Epithelial cell of prostate (primary cell): ENCODE data around the gene SYK.

ENCODE experiments used
- DNase-seq: peaks from one replicate; pipeline ENCODE4 v3.0.0-alpha.2; 2011; ENCODE audit warnings: low read depth, low spot score
- H3K27ac ChIP-seq: fragments of 450-650 bp; 2 replicates; pipeline ENCODE4 v1.5.1; 2017; ENCODE audit warnings: mild to moderate bottlenecking

The SYK gene

DNA sequence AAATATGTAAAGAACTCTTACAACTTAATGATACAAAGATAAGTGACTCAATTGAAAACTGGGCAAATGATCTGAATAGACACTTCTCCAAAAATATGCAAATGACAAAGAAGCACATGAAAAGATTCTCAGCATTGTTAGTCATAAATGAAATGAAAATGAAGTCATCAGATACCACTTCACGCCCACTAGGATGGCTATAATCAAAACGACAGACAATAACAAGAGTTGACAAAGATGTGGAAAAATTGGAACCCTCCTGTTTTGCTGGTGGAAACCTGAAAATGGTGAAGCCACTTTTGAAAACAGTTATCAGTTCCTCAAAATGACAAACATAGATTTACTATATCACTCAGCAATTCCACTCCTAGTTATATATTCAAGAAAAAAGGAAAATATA is 7.9 kb upstream of the SYK start:
- no peak overlapping the region for H3K27ac ChIP-seq
- no peak for DNase-seq

DNA sequence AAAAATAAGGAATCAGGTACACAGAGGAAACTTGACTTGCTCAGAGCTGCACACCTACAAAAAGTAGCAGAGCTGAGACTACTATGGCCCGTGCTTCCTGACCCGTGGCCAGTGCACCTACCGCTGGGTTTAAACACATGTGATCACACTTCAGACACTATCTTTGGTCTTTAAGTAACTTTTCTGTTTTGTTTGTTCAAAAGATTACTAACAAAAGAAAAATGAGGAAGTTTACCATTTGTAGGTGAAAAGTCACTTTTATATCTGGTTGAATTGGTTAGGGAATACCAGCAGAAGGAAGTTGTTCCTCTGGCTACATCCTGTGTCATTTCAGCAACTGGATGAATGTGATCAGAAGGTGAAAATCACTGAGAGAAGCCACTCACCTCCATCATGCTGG is 6.5 kb upstream of the SYK start:
- no peak for DNase-seq
- H3K27ac ChIP-seq, result peak overlapping the region; percentile 1

DNA sequence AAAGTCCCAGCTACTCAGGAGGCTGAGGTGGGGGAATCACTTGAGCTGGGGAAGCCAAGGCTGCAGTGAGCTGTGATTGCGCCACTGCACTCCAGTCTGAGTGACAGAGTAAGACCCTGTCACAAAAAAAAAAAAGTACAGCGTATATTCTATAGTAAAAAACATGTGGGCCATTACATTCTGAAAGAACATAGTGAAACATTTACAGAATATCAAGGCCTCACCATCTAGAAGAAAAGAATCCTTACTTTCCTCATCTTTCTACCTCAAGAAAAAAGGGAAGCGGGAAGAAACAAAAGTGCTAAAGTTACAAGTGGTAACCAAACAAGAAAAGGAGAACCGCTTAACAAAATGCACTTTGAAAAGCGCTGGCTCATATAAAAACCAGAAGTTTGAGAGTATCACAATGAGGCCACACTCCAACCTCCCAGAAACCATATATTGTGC is 5.7 kb upstream of the SYK start:
- H3K27ac ChIP-seq, result no peak overlapping the region

DNA sequence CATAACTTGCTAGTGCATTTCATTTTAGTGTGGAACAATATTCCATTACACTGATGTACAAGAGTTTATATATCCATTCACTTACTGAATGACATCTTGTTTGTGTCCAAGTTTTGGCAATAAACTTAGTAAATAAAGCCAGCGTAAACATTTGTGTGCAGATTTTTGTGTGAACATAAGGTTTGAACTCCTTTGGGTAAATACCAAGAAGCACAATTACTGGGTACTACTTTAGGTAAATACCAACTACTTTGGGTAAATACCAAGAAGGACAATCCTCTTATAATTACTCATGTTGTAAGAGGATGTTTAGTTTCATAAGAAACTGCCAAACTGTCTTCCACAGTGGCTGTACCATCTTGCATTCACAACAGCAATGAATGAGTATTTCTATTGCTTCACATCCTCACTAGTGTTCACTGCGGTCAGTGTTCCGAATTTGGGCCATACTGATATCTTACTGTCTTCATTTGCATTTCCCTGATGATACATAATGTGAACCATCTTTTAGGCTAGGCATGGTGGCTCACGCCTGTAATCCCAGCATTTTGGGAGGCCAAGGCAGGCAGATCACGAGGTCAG is 2.3 kb upstream of the SYK start:
- H3K27ac ChIP-seq, result no peak overlapping the region

More for the DNA sequence above, 5.7 kb upstream of the SYK start:
- DNase-seq, result no peak

DNA sequence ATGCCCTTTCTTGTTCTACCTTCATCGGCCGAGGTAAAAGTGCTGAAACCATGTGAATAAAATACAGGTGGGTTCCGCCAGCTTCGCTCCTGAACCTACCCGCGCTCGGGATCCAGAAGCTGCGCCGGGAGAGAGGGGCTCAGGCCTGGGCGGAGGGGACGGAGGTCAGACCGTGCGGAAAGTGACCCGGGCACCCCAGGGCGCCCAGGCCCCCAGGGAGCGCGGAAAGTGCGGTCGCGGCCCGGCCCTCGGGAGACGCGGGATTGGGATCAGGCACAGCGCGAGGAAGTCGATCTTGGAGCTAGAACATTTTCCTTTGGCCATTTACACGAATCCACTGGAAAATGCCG is 329 bp downstream of the SYK start:
- DNase-seq, result no peak
- H3K27ac ChIP-seq, result peak overlapping the region; percentile 56

More for the DNA sequence above, 2.3 kb upstream of the SYK start:
- DNase-seq, result no peak

DNA sequence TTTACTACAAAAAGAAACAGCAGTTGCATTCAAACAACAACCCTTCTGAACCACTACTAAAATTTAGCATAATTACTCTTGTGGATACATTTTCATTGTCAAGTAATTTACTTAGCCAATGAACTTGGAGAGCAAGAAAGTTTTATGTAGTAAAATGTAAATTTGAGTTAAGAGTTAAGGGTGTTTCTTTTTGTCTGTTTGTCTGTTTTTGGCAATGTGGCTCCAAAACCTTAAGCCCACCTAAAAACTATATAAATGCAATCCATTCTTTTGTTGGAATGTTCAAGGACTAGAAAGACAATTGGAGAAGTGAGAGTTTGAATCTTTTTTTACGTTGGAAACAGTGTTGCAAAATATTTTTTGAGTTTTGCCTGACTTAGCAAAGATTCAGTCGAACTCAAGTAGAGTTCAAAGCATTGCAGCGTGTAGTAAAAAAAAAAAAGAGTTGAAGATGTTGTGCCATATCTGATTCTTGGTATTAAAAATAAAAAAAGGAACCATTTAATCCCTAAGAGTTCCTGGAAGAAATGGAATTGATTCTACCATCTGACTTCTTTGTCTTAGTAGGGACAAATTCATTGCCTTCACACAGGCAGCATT is 867 bp downstream of the SYK start:
- peak overlapping the region; percentile 56 for H3K27ac ChIP-seq
- DNase-seq, result no peak

DNA sequence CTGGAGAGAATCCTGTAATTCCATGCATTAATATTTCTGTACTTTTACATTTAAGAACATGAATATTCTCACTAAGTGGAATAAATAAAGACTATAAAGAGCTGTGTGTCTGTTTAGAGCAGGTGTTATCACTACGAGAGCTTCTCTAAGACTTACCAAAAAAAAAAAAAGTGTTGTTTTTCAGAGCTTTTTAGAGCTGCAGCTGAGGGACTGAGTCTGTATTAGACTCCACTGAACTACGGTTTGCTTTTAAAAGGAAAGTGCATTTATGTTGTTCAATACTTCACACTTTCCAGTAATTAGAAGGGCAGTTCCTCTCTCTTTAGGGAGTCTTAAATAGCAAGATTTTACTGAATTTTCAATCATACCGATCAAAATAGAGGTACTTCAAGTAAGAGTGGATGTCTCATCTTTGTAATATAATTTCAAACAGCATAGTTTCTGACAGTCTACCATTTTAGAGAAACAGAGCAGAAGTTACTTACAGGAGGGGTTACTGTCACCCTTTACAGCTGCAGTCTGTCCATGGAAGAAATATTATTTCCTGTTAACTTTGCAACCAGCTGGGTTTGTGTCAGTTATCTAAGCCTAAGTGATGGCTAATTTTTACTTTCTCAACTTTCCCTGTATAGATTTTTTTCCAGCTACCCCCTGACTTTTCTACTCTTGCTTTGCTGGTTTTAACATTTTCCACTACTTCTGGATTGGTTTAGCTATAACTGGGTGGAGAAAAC is 2.4 kb downstream of the SYK start:
- no peak overlapping the region for H3K27ac ChIP-seq
- no peak for DNase-seq

DNA sequence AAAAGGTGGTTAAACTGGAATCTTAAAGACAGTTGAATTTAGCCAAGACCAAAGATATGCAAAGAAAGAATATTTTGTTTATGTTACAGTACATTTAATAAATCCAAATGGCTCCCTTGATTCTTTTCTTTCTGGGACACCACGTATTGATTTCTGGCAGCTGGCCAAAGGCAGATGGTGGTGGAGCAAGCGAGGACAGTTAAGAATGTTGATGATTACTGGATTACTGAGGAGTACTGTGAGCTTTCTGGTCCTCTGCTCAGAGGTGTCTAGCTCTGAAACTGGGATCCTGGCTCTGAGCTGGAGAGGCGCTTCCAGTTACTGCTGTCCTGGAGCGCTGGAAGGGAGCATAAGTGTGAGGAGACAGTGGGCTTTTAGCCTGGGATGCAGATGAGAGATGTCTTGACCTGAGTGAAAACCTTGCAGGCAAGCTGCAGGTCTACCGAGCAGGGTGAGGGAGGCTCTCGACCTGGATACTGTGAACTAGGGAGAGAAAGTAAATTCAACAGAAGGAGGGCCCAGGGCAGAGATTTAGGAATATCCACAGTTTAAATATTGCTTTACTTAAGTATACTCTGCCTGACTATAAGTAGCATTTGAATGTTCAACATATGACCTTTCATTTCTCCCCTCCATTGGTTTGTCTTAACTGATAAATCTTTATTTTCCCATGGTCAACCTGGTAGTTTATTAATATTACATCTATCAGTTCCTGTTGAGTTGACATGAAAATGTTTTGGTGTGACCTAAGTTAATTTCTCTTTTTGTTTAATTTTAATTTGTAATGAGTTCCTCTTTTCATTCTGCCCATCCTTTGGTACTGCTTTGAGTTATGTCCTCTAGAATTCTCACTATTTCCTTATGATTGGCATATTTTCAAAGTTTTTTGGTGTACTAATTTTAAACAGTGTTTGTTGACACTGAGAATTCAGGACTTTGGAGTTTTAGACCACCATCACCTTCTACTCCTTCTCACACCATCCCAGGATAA is 3.7 kb downstream of the SYK start:
- no peak overlapping the region for H3K27ac ChIP-seq

DNA sequence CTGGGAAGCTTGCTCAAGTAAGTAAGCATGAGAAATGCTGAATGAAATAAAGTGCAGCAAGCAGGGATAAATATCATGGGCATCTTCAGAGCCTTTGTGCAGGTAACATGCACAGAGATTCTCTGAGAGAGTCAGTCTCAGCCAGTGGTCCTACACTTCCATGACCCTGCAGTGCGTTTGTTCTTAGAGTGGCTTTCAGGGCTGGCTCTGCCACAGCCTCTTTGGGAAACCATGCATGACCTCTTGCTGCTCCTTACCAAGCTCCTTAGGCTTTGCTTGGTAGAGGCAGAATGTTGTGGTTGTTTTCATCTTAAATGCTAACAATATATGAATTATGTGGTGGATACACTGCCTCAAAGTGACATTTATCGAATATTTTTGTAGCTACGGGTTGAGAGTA is 5.4 kb downstream of the SYK start:
- DNase-seq, result no peak
- no peak overlapping the region for H3K27ac ChIP-seq

More for the DNA sequence above, 3.7 kb downstream of the SYK start:
- no peak for DNase-seq

DNA sequence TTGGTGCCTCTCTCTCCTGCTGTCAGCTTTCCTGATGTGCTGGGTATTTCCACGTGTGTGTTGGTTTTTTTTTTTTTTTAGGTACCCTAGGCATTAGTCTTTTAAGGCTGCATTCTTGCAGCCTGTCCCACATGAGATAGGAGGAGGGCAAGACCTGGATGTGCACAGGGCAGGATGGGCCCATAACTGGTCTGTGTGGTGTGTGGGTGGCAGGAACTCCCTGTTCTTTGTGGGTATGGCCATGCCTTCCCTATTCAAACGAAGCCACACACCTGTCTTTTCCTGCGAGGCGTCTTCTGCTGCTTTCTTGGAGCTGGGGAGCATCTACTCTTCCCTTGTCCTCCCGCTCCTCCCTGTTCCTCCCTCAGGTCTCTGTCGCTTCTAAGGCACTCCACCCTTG is 6.8 kb downstream of the SYK start:
- H3K27ac ChIP-seq, result no peak overlapping the region
- DNase-seq, result no peak

DNA sequence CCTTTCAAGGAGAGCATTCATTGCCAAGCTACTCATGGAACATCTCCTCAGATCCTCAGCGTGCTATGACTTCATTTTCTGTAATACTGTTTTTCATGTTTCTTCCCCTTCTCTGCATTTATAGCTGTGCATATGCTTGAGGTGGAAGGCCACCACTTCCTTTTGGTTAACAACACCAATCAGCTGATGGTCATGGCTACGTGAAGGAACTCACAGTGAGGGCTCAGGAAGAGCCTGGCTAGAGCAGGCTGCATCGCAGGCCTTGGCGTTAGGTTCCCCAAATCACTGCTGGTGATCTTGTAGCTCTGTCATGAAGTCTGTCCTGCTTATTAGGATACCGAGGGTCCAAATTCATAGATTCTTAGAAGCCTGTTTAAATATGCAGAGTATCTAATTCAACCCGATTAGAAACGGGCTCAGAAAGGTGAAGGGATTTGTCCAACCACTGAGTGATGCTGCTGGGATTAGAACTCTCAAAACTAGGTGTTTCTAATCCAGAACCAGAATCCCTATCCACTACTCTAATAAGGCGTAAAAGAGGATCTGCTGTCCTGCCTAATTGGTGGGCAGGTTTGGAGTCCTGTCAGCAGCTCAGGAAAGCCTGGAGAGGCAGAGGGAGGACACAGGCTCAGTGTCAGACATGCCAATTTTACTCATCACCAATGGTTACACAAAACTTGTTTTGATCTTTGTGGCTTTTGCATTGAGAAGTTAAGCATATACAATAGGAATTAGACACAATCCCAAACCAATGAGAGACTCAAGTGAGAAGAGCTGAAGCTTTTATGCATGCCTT is 7.5 kb downstream of the SYK start:
- H3K27ac ChIP-seq, result no peak overlapping the region
- no peak for DNase-seq

DNA sequence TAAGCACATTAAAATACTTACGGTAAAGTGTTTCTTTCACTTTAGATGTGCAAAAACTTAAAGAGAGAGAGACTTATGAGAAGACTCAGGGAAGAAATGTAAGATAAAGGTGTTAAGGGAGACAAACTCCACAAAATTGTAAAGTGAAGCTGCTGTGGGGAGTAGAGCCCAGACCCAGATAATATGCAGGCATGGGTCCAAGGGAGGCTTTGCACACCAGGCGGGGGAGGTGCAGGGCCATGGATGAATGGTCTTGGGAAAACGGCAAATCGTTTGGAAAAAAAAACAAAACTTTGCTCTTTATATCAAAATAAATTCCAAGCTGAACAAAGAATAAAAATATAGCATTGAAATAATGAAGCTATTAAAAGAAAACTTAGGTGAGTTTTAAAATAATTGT is 9.1 kb downstream of the SYK start:
- no peak for DNase-seq
- H3K27ac ChIP-seq, result peak overlapping the region; percentile 40

DNA sequence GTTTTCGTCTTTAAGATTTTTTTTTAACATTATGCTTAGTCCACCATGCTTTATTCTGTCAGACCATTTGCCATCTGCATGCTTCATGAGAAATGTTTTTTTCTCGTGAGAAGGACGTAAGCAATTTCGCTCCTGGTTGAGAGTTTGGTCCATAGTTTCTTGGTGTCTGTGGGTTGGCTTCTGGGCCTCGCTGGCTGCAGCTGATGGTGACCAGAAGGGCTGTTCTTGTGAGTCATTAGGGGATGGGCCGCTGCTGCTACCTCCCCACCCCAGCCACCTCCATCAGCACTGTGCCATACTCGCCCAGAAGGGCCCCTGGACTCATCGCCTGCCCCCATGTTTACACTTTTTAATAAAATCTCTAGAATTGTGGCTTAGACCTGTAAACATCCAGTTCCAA is 11.4 kb downstream of the SYK start:
- H3K27ac ChIP-seq, result no peak overlapping the region
- DNase-seq, result no peak

DNA sequence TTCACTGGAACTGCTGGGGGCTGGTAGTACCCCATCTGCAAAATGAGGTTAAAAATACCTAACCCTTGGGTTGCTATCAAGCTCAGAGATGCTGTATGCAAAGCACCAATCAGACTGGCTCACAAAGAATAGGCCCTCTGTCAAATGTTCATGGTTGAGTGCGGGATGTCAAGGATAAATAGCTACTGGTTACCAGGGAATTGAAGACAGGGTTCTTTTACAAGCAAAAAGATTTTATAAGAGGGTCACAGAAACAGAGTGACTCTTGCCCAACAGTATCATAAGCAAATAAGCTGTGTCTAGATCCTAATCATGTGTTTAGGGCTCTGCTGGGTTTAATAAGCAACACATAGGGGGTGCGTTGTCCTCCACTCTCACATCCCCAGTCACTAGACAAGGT is 11.9 kb downstream of the SYK start:
- H3K27ac ChIP-seq, result no peak overlapping the region
- no peak for DNase-seq

DNA sequence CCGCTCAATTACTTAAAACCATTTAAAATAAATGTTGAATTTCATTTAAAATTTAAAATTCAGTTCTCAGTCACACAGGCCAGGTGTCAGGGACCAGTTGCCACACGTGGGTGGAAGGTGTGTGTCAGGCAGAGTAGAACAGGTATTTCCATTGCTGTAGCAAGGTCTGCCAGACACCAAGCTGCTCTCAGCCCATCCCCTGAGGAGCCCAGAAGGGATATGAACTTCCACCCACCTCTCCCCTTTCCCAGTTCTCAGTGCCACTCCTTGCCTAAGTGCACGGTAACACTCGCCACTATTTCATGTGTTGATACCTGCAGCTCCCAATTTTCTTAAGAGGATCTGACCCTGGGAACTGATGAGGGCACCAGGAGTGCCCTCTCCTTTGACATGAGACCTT is 12.7 kb downstream of the SYK start:
- no peak overlapping the region for H3K27ac ChIP-seq
- DNase-seq, result no peak

DNA sequence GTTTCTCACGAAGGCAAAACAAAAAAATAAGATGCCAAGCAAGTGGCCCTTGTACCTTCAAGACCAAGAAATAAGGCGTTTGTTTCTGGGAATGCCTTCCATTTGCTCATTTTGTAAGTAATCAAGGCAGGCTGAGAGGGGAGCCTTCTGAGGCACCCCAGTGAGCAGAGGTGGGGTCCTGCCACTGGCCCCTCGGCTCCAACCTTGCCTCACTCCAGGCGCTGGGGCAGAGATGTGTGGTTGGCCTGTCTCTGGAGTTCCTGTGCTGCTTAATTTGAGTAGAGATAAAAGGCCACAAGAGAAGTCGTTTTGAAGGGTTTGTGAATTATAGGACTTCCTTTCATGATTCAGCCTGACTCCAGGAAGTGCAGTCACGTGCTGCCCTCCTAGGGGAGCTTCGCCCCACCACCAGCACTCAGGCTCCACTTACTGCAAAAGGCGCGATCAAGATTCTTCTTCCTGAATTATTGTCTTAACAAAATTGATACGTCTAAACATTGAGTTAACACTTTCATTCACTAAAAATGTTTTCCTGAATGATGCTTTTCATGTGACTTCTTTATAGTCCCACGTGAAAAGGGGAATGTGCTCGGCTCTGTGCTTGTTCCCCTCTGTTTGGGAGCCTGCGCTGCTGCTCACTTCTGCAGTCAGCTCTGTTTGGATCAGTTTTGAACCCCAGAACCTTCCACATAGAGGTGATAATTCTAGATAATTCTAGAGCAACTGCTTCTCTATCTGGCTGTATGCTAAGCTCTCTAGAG is 13.7 kb downstream of the SYK start:
- no peak overlapping the region for H3K27ac ChIP-seq

DNA sequence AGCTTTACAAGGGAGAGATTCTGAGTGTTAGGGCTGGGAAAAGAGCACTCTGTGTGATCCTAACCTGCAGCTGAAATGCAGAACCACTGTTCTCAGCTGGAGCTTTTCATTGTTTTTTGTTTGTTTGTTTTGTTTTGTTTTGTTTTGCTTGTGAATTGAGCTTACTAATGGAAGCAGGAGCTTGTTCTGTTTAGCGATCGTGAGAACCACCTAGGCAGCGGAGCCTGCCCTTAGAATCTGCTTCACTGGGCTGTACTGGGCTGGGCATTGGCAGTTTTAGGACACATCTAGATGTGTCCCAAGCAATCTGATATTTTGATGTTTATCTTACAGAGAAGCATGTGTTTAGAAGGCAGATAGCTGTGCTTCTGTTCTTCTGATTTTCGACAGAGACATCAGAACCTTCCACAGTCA is 14.3 kb downstream of the SYK start:
- H3K27ac ChIP-seq, result no peak overlapping the region
- no peak for DNase-seq

More for the DNA sequence above, 13.7 kb downstream of the SYK start:
- DNase-seq, result no peak

DNA sequence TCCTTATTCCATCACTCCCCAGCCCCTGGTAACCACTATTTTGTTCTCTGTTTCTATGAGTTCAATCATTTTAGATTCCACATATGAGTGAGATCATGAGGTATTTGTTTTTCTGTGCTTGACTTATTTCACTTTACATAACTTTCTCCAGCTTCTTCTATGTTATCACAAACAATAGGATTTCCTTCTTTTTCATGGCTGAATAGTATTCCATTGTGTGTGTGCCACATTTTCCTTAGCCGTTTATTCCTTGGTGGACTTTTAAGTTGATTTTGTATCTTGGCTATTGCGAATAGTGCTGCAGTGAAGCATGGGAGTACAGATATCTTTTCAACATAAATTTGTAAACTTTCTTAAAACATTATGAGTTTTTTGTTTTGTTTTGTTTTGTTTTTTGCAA is 15.1 kb downstream of the SYK start:
- DNase-seq, result no peak

DNA sequence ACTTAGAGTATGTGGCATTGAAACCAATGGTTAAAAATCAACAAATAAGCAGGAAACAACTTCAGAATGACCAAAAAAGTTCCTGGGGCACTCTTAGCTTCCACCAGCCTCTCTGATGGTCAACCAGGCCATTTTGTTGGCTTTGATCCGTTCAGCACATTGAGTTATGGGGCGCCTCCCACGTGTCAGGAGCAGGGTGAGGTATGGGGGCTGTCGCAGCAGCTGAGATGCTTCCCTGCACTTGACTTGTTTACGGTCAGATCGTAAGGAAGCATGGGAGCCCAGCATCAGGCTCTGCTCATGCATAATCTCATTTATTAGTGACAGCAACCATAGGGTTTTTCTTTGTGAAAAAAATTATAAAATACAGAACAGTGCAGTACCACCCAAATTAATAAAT is 16.7 kb downstream of the SYK start:
- DNase-seq, result no peak
- no peak overlapping the region for H3K27ac ChIP-seq

More for the DNA sequence above, 15.1 kb downstream of the SYK start:
- H3K27ac ChIP-seq, result no peak overlapping the region
